Stimulated activated CD4-positive, alpha-beta T cell treated with anti-CD3 and anti-CD28 coated beads, TNF-alpha, amount 100 ng/mL, for 1 hour (primary cell): ENCODE data around the gene DNAJC13.
"Not testable (repeated sequence)": the region's sequence is repeated elsewhere in the genome, so short reads cannot be mapped to it uniquely, and the experiment has no call there.

Experiments used
- DNase-seq, 3 donors: peaks; one replicate each; pipeline ENCODE4 v3.0.0-alpha.2; 2020; ENCODE audit warnings: low read depth in 3 of 3, low spot score in 1 of 3

Gene DNAJC13

GRCh38 chr3:132416807-132417694, at the start of gene DNAJC13:
DNAJC13 (plus strand) TSS chr3:132417502; CDS start chr3:132434551, 17,049 bp downstream.
- peak; percentile 75 to 78 (median 76) for DNase-seq

GRCh38 chr3:132368515-132368914, 48.8 kb upstream of the DNAJC13 start:
- DNase-seq = no peak

GRCh38 chr3:132368962-132369361, 48.3 kb upstream of the DNAJC13 start:
- no peak for DNase-seq

- not testable (repeated sequence) for DNase-seq
Observed at GRCh38 chr3:132376945-132377354, 40.4 kb upstream of the DNAJC13 start.

- no peak for DNase-seq
Observed at GRCh38 chr3:132378048-132378762, 39.1 kb upstream of the DNAJC13 start.

GRCh38 chr3:132378846-132379245, 38.5 kb upstream of the DNAJC13 start:
- no peak for DNase-seq

- no peak for DNase-seq
Observed at GRCh38 chr3:132380920-132381319, 36.4 kb upstream of the DNAJC13 start.

- DNase-seq = no peak
Observed at GRCh38 chr3:132381348-132381944, 35.9 kb upstream of the DNAJC13 start.

GRCh38 chr3:132382267-132382666, 35.0 kb upstream of the DNAJC13 start:
- no peak for DNase-seq

GRCh38 chr3:132382688-132383194, 34.6 kb upstream of the DNAJC13 start:
- DNase-seq = no peak

GRCh38 chr3:132386259-132386658, 31.0 kb upstream of the DNAJC13 start:
- DNase-seq = no peak

- not testable (repeated sequence) for DNase-seq
Observed at GRCh38 chr3:132392675-132393074, 24.6 kb upstream of the DNAJC13 start.

GRCh38 chr3:132394320-132394719, 23.0 kb upstream of the DNAJC13 start:
- DNase-seq = no peak

- DNase-seq = no peak
Observed at GRCh38 chr3:132395126-132395525, 22.2 kb upstream of the DNAJC13 start.

- no peak for DNase-seq
Observed at GRCh38 chr3:132396255-132396654, 21.0 kb upstream of the DNAJC13 start.

- not testable (repeated sequence) for DNase-seq
Observed at GRCh38 chr3:132396776-132397175, 20.5 kb upstream of the DNAJC13 start.

- no peak for DNase-seq
Observed at GRCh38 chr3:132399054-132399929, 18.0 kb upstream of the DNAJC13 start.

- no peak for DNase-seq
Observed at GRCh38 chr3:132401255-132401654, 16.0 kb upstream of the DNAJC13 start.

- no peak for DNase-seq
Observed at GRCh38 chr3:132404276-132404675, 13.0 kb upstream of the DNAJC13 start.

GRCh38 chr3:132405188-132405587, 12.1 kb upstream of the DNAJC13 start:
- no peak for DNase-seq
